ENCODE data around the gene WDR18. TPM values are rescaled to one million over a fixed set of nuclear protein-coding genes. Genes with fewer than 3 reads are reported as not detected.
"Not testable (repeated sequence)": the region's sequence is repeated elsewhere in the genome, so short reads cannot be mapped to it uniquely, and the experiment has no call there.

The WDR18 gene
- total and polyA plus RNA-seq, 4 experiments from 2014 or later = 44.3 to 79.7 (median 57.1) TPM

- H3K27me3 ChIP-seq (ENCODE audit: insufficient read depth, low read length) = no peaks in the 10 kb centered on the region
- no peak overlapping the region for H3K4me3 ChIP-seq (ENCODE audit: low read length in 2 of 2)
- Mint-ChIP-seq H3K27ac (no peak overlapping the region), H3K9me3 (no peaks in the 10 kb centered on the region), H3K4me3 (no peak overlapping the region), H3K4me1 (peaks cover 0 to 4% (median under 1%) of the 10 kb centered on the region in 4 donors), H3K27me3 (no peaks in the 10 kb centered on the region), H3K36me3 (no peaks in the 10 kb centered on the region)
- no peaks in the 10 kb centered on the region for H3K36me3 ChIP-seq (ENCODE audit: insufficient read depth, low read length)
- DNase-seq = peak in 1 of 5 donors; percentile 9
- H3K9me3 ChIP-seq (ENCODE audit: control insufficient read depth in 1 of 2, low read length in 2 of 2) = no peaks in the 10 kb centered on the region
- peaks cover 15% of the 10 kb centered on the region for H3K4me1 ChIP-seq (ENCODE audit: insufficient read depth, low read length)
- POLR2A ChIA-PET (ENCODE audit: partially characterized antibody) = no interaction called here
- CTCF ChIA-PET (ENCODE audit: partially characterized antibody) = interaction anchor here (0.5 kb wide), 1 partner anchor 344 kb away, joined by 3 read pairs; no protein-coding TSS in a partner anchor
- intact Hi-C loops (cut with micrococcal nuclease) = no loop called here
- H3K27ac ChIP-seq (ENCODE audit: low read depth, low read length) = no peak overlapping the region
These were observed 27.2 kb upstream of the WDR18 start for GRCh38 chr19:956766-957440.

DNA sequence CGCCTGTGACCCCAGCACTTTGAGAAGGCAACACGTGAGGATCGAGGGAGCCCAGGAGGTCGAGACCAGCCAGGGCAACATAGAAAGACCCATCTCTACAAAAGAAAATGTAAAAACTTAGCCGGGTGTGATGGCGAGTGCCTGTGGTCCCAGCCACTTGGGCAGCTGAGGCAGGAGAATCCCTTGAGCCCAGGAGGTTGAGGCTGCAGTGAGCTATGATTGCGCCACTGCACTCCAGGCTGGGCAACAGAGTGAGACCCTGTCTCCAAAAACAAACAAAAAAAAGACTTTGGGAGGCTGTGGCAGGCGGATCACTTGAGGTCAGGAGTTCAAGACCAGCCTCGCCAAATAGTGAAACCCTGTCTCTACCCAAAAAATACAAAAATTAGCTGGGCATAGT, 26.6 kb upstream of the WDR18 start:
- H3K27ac ChIP-seq (ENCODE audit: low read depth, low read length); H3K9me3 ChIP-seq (ENCODE audit: control insufficient read depth in 1 of 2, low read length in 2 of 2); H3K4me3 ChIP-seq (ENCODE audit: low read length in 2 of 2); H3K27me3 Mint-ChIP-seq; H3K36me3 ChIP-seq (ENCODE audit: insufficient read depth, low read length); H3K9me3 Mint-ChIP-seq; H3K27ac Mint-ChIP-seq; H3K4me1 Mint-ChIP-seq; H3K36me3 Mint-ChIP-seq; H3K27me3 ChIP-seq (ENCODE audit: insufficient read depth, low read length); H3K4me3 Mint-ChIP-seq; POLR2A ChIA-PET (ENCODE audit: partially characterized antibody); intact Hi-C loops (cut with micrococcal nuclease): not testable (repeated sequence)
- peaks cover 12% of the 10 kb centered on the region for H3K4me1 ChIP-seq (ENCODE audit: insufficient read depth, low read length)
- DNase-seq = peak in 1 of 5 donors; percentile 1
- CTCF ChIA-PET (ENCODE audit: partially characterized antibody) = interaction anchor here (0.7 kb wide), 1 partner anchor 236 kb away, joined by 4 read pairs; no protein-coding TSS in a partner anchor

DNA sequence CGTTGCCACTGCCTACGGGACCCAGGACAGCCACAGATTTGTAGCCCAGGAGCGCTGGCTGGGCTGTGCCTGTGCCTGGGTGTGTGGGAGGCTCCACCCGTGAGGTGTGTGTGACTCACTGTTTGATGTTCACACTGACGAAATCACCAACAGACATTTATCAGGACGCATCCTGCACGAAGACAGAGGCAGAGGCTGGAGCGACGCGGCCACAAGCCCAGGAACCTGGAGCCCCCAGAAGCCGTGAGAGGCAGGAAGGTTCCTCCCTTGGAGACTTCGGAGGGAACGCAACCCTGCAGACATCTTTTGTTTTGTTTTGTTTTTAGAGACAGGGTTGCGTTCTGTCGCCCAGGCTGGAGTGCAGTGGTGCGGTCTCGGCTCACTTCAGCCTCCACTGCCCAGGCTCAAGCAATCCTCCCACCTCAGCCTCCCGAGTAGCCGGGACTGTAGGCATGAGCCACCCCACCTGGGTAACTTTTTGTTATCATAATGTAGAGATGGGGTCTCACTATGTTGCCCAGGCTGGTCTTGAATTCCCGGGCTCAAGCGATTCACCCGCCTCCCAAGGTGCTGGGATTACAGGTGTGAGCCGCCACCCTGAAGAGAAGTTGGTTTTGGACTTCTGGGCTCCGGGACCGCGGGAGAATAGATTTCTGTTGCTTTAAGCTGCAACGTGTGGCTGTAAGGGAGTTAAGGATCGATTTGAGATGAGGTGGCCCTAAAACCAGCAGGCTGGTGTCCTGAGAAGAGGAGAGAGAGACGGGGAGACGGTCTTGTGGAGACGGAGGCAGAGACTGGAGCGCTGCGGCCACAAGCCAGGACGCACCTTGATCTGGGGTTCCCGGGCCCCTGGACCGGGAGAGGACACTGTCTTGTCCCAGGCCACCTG, 24.9 kb upstream of the WDR18 start:
- intact Hi-C loops (cut with micrococcal nuclease) = no loop called here
- no peaks in the 10 kb centered on the region for H3K4me1 ChIP-seq (ENCODE audit: insufficient read depth, low read length)
- H3K27ac ChIP-seq (ENCODE audit: low read depth, low read length) = no peak overlapping the region
- H3K9me3 Mint-ChIP-seq = no peaks in the 10 kb centered on the region
- peak overlapping the region in 1 of 7 donors; percentile 77 for H3K27ac Mint-ChIP-seq
- peak in 1 of 5 donors; percentile 9 for DNase-seq
- H3K36me3 ChIP-seq (ENCODE audit: insufficient read depth, low read length) = no peaks in the 10 kb centered on the region
- H3K27me3 Mint-ChIP-seq = no peaks in the 10 kb centered on the region
- no peak overlapping the region for H3K4me3 Mint-ChIP-seq
- no peaks in the 10 kb centered on the region for H3K27me3 ChIP-seq (ENCODE audit: insufficient read depth, low read length)
- H3K9me3 ChIP-seq (ENCODE audit: control insufficient read depth in 1 of 2, low read length in 2 of 2) = no peaks in the 10 kb centered on the region
- H3K4me3 ChIP-seq (ENCODE audit: low read length in 2 of 2) = no peak overlapping the region
- ChIA-PET POLR2A (ENCODE audit: partially characterized antibody) (interaction anchor here (0.6 kb wide), 2 partner anchors 24 to 66 kb away, joined by 3 read pairs; no protein-coding TSS in a partner anchor), CTCF (ENCODE audit: partially characterized antibody) (no interaction called here)
- no peaks in the 10 kb centered on the region for H3K36me3 Mint-ChIP-seq
- peaks cover 0 to 2% (median under 1%) of the 10 kb centered on the region in 4 donors for H3K4me1 Mint-ChIP-seq

DNA sequence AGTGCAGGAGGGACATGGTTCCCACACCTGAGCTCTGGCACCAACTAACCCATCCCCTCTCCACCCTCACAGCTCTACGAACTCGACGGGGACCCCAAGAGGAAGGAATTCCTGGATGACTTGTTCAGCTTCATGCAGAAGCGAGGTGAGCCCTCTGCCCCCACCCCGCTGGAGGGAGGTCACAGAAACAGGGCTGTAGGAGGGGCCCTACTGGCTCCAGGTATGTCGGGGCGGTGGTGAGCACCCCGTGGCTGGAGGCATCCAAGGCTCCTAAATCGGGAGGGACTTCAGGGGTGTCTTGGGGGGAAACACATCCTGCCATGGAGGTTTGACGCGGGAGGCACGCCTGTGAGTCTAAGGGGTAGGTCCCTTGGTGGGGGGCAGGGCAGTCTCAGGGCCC, 24.1 kb upstream of the WDR18 start:
- Histone ChIP-seq H3K9me3 (ENCODE audit: control insufficient read depth in 1 of 2, low read length in 2 of 2) (no peaks in the 10 kb centered on the region), H3K4me3 (ENCODE audit: low read length in 2 of 2) (no peak overlapping the region), H3K4me1 (ENCODE audit: insufficient read depth, low read length) (no peaks in the 10 kb centered on the region), H3K36me3 (ENCODE audit: insufficient read depth, low read length) (no peaks in the 10 kb centered on the region), H3K27me3 (ENCODE audit: insufficient read depth, low read length) (no peaks in the 10 kb centered on the region), H3K27ac (ENCODE audit: low read depth, low read length) (no peak overlapping the region)
- H3K36me3 Mint-ChIP-seq = peaks cover under 1 to 1% of the 10 kb centered on the region in 2 donors
- peak in 1 of 5 donors; percentile 5 for DNase-seq
- H3K27me3 Mint-ChIP-seq = no peaks in the 10 kb centered on the region
- POLR2A ChIA-PET (ENCODE audit: partially characterized antibody) = interaction anchor here (0.6 kb wide), 1 partner anchor 66 kb away, joined by 3 read pairs; no protein-coding TSS in a partner anchor
- intact Hi-C loops (cut with micrococcal nuclease) = no loop called here
- H3K9me3 Mint-ChIP-seq = peaks cover 0 to under 1% (median 0%) of the 10 kb centered on the region in 8 donors
- CTCF ChIA-PET (ENCODE audit: partially characterized antibody) = no interaction called here
- H3K4me1 Mint-ChIP-seq = peaks cover 0 to 2% (median under 1%) of the 10 kb centered on the region in 4 donors
- H3K27ac Mint-ChIP-seq = no peak overlapping the region
- H3K4me3 Mint-ChIP-seq = no peak overlapping the region

DNA sequence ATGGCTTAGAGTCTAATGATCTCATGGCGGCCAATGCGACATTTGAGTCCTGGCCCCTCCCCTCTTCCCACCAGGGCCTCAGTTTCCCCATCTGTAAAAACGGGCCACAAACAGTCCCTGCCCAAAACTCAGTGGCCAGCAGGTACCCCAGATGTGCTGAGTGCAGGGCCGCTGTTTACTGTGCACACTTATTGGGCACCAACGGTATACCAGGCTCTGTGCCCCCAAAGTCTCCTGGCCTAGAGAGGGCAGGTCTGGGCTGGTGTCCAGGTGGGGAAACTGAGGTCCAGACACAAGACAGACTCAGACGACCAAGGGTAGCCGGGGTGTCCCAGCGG, 23.6 kb upstream of the WDR18 start:
- no peak overlapping the region for H3K27ac Mint-ChIP-seq
- Histone ChIP-seq H3K4me3 (ENCODE audit: low read length in 2 of 2) (no peak overlapping the region), H3K4me1 (ENCODE audit: insufficient read depth, low read length) (no peaks in the 10 kb centered on the region), H3K9me3 (ENCODE audit: control insufficient read depth in 1 of 2, low read length in 2 of 2) (no peaks in the 10 kb centered on the region), H3K27me3 (ENCODE audit: insufficient read depth, low read length) (no peaks in the 10 kb centered on the region), H3K36me3 (ENCODE audit: insufficient read depth, low read length) (no peaks in the 10 kb centered on the region), H3K27ac (ENCODE audit: low read depth, low read length) (no peak overlapping the region)
- intact Hi-C loops (cut with micrococcal nuclease) = no loop called here
- POLR2A ChIA-PET (ENCODE audit: partially characterized antibody) = no interaction called here
- H3K9me3 Mint-ChIP-seq = peaks cover 0 to 2% (median 0%) of the 10 kb centered on the region in 8 donors
- H3K36me3 Mint-ChIP-seq = peaks cover 3 to 5% of the 10 kb centered on the region in 2 donors
- no peak overlapping the region for H3K4me3 Mint-ChIP-seq
- DNase-seq = peak in 1 of 5 donors; percentile 27
- H3K27me3 Mint-ChIP-seq = no peaks in the 10 kb centered on the region
- CTCF ChIA-PET (ENCODE audit: partially characterized antibody) = no interaction called here
- peaks cover 0 to 5% (median 2%) of the 10 kb centered on the region in 4 donors for H3K4me1 Mint-ChIP-seq

GRCh38 chr19:961866-962620, 22.1 kb upstream of the WDR18 start:
- peaks cover 0 to 5% (median 2%) of the 10 kb centered on the region in 4 donors for H3K4me1 Mint-ChIP-seq

More at GRCh38 chr19:961866-962620, 22.1 kb upstream of the WDR18 start:
- Mint-ChIP-seq H3K36me3 (peaks cover 5% of the 10 kb centered on the region in 2 donors), H3K9me3 (peaks cover 0 to 2% (median 0%) of the 10 kb centered on the region in 8 donors), H3K4me3 (no peak overlapping the region), H3K27ac (peak overlapping the region in 3 of 7 donors; percentile 47 to 79 (median 53)), H3K27me3 (no peaks in the 10 kb centered on the region)
- no peaks in the 10 kb centered on the region for H3K36me3 ChIP-seq (ENCODE audit: insufficient read depth, low read length)
- no peaks in the 10 kb centered on the region for H3K27me3 ChIP-seq (ENCODE audit: insufficient read depth, low read length)
- no peaks in the 10 kb centered on the region for H3K4me1 ChIP-seq (ENCODE audit: insufficient read depth, low read length)
- ChIA-PET POLR2A (ENCODE audit: partially characterized antibody) (interaction anchor here (0.6 kb wide), 1 partner anchor 222 kb away, joined by 3 read pairs; no protein-coding TSS in a partner anchor), CTCF (ENCODE audit: partially characterized antibody) (no interaction called here)
- intact Hi-C loops (cut with micrococcal nuclease) = no loop called here
- H3K4me3 ChIP-seq (ENCODE audit: low read length in 2 of 2) = no peak overlapping the region
- DNase-seq = peak in 1 of 5 donors; percentile 13
- no peaks in the 10 kb centered on the region for H3K9me3 ChIP-seq (ENCODE audit: control insufficient read depth in 1 of 2, low read length in 2 of 2)
- no peak overlapping the region for H3K27ac ChIP-seq (ENCODE audit: low read depth, low read length)

Measured in CD4-positive, alpha-beta memory T cell (primary cell).